Mesenchymal stem cell (in vitro differentiated cells and primary cell): ENCODE data around the gene NHERF1.

ENCODE experiments used
- DNase-seq: peaks from one replicate; pipeline ENCODE4 v3.0.0-alpha.2; 2013
- H2AFZ ChIP-seq: one replicate; pipeline ENCODE4 v1.6.1; 2013; ENCODE audit warnings: low read depth, mild to moderate bottlenecking, control low read depth, inconsistent platforms, low read length, moderate library complexity
- H2AK5ac ChIP-seq: 2 replicates; pipeline ENCODE4 v1.6.1; 2013; ENCODE audit warnings: low read length, moderate library complexity, mild to moderate bottlenecking, inconsistent platforms; ENCODE audit not compliant: severe bottlenecking
- H2BK120ac ChIP-seq: one replicate; pipeline ENCODE4 v1.6.1; 2013; ENCODE audit warnings: low read depth, mild to moderate bottlenecking, inconsistent platforms, low read length, moderate library complexity
- H2BK12ac ChIP-seq, 2 experiments: one replicate each; pipeline ENCODE4 v1.6.1; 2013; ENCODE audit warnings: inconsistent platforms in 2 of 2, low read length in 2 of 2, mild to moderate bottlenecking in 2 of 2, moderate library complexity in 2 of 2, control low read depth in 1 of 2
- H2BK15ac ChIP-seq: one replicate; pipeline ENCODE4 v1.6.1; 2013; ENCODE audit warnings: mild to moderate bottlenecking, low read depth, inconsistent platforms; ENCODE audit not compliant: poor library complexity, severe bottlenecking
- H2BK5ac ChIP-seq: 2 replicates; pipeline ENCODE4 v1.6.1; 2013; ENCODE audit warnings: low read depth, mild to moderate bottlenecking, low read length, control low read depth, inconsistent platforms; ENCODE audit not compliant: poor library complexity, severe bottlenecking
- H3K14ac ChIP-seq, 2 experiments: one replicate each; pipeline ENCODE4 v1.6.1; 2013; ENCODE audit warnings: inconsistent platforms in 2 of 2, low read length in 2 of 2, control low read depth in 1 of 2, mild to moderate bottlenecking in 1 of 2, moderate library complexity in 1 of 2
- H3K18ac ChIP-seq, 2 experiments: one replicate each; pipeline ENCODE4 v1.6.1; 2013; ENCODE audit warnings: inconsistent platforms in 2 of 2, low read length in 2 of 2, control low read depth in 1 of 2, low read depth in 1 of 2, mild to moderate bottlenecking in 1 of 2
- H3K23ac ChIP-seq, 2 experiments: one replicate each; pipeline ENCODE4 v1.6.1; 2013; ENCODE audit warnings: inconsistent platforms in 2 of 2, low read length in 2 of 2, mild to moderate bottlenecking in 2 of 2, moderate library complexity in 2 of 2, control low read depth in 1 of 2
- H3K27ac ChIP-seq: 2 replicates; pipeline ENCODE4 v1.5.1; 2013; ENCODE audit warnings: mild to moderate bottlenecking, moderate library complexity, low read length, control low read depth, inconsistent platforms; ENCODE audit not compliant: poor library complexity, severe bottlenecking
- H3K27me3 ChIP-seq, 2 experiments: 2 replicates each; pipeline versions ENCODE4 v1.6.1 to v1.7.0; 2013; ENCODE audit warnings: low read length in 2 of 2, mild to moderate bottlenecking in 2 of 2, moderate library complexity in 2 of 2, control low read depth in 1 of 2, inconsistent platforms in 1 of 2; ENCODE audit not compliant: control insufficient read depth in 1 of 2, insufficient read depth in 1 of 2
- H3K36me3 ChIP-seq, 2 experiments: 2 replicates each; pipeline versions ENCODE4 v1.6.1 to v1.7.0; 2013; ENCODE audit warnings: low read length in 2 of 2, control low read depth in 1 of 2, inconsistent platforms in 1 of 2, low read depth in 1 of 2, mild to moderate bottlenecking in 1 of 2; ENCODE audit not compliant: insufficient read depth in 2 of 2, control insufficient read depth in 1 of 2
- H3K4ac ChIP-seq, 2 experiments: one replicate each; pipeline ENCODE4 v1.6.1; 2013; ENCODE audit warnings: inconsistent platforms in 2 of 2, low read length in 2 of 2, mild to moderate bottlenecking in 2 of 2, moderate library complexity in 2 of 2, control low read depth in 1 of 2, low read depth in 1 of 2
- H3K4me1 ChIP-seq: 2 replicates; pipeline ENCODE4 v1.6.1; 2013; ENCODE audit warnings: low read depth, low read length, control low read depth; ENCODE audit not compliant: control insufficient read depth, insufficient read depth
- H3K4me2 ChIP-seq: 2 replicates; pipeline ENCODE4 v1.6.1; 2013; ENCODE audit warnings: low read length, mild to moderate bottlenecking, inconsistent platforms; ENCODE audit not compliant: poor library complexity, severe bottlenecking
- H3K4me3 ChIP-seq, 2 experiments: 2 replicates each; pipeline versions ENCODE4 v1.5.1 to v1.7.0; 2013; ENCODE audit warnings: low read length in 2 of 2, mild to moderate bottlenecking in 2 of 2, control low read depth in 1 of 2, low read depth in 1 of 2; ENCODE audit not compliant: insufficient read depth in 1 of 2
- H3K79me1 ChIP-seq: replicated peaks from 2 replicates; pipeline ENCODE4 v1.6.1; 2013; ENCODE audit warnings: mild to moderate bottlenecking, control low read depth, low read length, inconsistent platforms; ENCODE audit not compliant: poor library complexity, severe bottlenecking
- H3K9ac ChIP-seq: 2 replicates; pipeline ENCODE4 v1.7.0; 2013; ENCODE audit warnings: mild to moderate bottlenecking, low read length, moderate library complexity
- H3K9me3 ChIP-seq: 2 replicates; pipeline ENCODE4 v1.7.0; 2013; ENCODE audit warnings: mild to moderate bottlenecking, low read length; ENCODE audit not compliant: control insufficient read depth
- H4K8ac ChIP-seq: one replicate; pipeline ENCODE4 v1.6.1; 2013; ENCODE audit warnings: inconsistent platforms, mild to moderate bottlenecking, low read length, moderate library complexity
- H4K91ac ChIP-seq: one replicate; pipeline ENCODE4 v1.6.1; 2013; ENCODE audit warnings: mild to moderate bottlenecking, low read length, inconsistent platforms
- WGBS: methylation state at CpG from one replicate; pipeline ENCODE4 v1.1.7; 2013; ENCODE audit warnings: mixed read lengths; 5-methylcytosine and 5-hydroxymethylcytosine counted together

The NHERF1 gene

DNA sequence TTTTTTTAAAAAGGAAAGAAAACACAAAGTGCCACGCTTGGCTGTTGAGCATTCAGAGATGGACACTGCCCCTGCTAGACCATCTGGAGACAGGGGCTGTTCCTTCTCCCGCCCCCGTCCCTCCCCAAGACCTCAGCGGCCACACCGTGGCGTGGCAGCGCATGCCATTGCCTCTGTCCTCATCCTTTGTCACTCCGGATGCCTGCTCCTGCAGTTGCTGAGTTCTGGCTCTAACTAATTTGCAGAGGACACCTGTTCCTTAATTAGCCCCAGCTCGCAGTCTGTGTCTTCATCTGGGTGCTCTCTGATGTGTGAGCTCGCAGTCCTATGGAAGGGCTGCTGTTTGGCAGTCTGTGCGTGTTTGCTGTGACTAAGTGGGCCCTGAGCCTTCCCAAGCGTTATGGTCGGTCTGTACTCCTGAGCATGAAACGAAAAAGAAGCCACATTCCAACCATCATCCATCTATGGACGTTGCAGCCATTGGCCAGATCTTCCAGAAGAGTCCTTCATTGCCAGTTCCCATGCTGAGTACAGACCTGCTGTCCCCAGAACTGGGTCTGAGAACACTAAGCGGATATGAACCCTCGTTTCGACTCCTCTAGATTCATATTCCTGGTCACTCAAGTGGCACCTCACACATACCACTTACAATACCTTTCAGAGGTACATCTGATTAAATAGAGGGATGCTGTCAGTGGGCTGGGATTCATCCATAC lies 68.6 kb downstream of the NHERF1 start:
- H3K27me3 ChIP-seq = no peaks in the 10 kb centered on the region
- 97% methylated on average over 14 of the region's 18 CpGs for WGBS
- DNase-seq = no peak
- no peak overlapping the region for H4K91ac ChIP-seq
- no peak overlapping the region for H3K9ac ChIP-seq
- H3K4me3 ChIP-seq = no peak overlapping the region
- no peak overlapping the region for H3K4ac ChIP-seq
- H2BK120ac ChIP-seq = no peak overlapping the region
- H3K4me1 ChIP-seq = peaks cover 9% of the 10 kb centered on the region
- H2AFZ ChIP-seq = no peak overlapping the region
- H2AK5ac ChIP-seq = no peak overlapping the region
- no peak overlapping the region for H3K4me2 ChIP-seq
- no peak overlapping the region for H3K23ac ChIP-seq
- H3K9me3 ChIP-seq = no peaks in the 10 kb centered on the region
- H3K14ac ChIP-seq = no peak overlapping the region
- no peak overlapping the region for H2BK5ac ChIP-seq
- H3K79me1 ChIP-seq = no peaks in the 10 kb centered on the region
- H2BK15ac ChIP-seq = no peak overlapping the region
- H2BK12ac ChIP-seq = no peak overlapping the region
- H3K18ac ChIP-seq = no peak overlapping the region
- no peak overlapping the region for H4K8ac ChIP-seq
- H3K27ac ChIP-seq = no peak overlapping the region
- peaks cover 26 to 53% of the 10 kb centered on the region in 2 experiments for H3K36me3 ChIP-seq

GRCh38 chr17:74818291-74818938 lies 70.0 kb downstream of the NHERF1 start:
- no peak overlapping the region for H2BK5ac ChIP-seq
- no peaks in the 10 kb centered on the region for H3K79me1 ChIP-seq
- no peak overlapping the region for H3K4ac ChIP-seq
- H2BK12ac ChIP-seq = no peak overlapping the region
- DNase-seq = no peak
- H3K9me3 ChIP-seq = no peaks in the 10 kb centered on the region
- H3K14ac ChIP-seq = no peak overlapping the region
- H2BK15ac ChIP-seq = no peak overlapping the region
- no peak overlapping the region for H2AFZ ChIP-seq
- H3K27me3 ChIP-seq = no peaks in the 10 kb centered on the region
- WGBS = 91% methylated on average over 16 of the region's 16 CpGs
- H4K8ac ChIP-seq = no peak overlapping the region
- H3K4me3 ChIP-seq = no peak overlapping the region
- H3K36me3 ChIP-seq = peaks cover 26 to 57% of the 10 kb centered on the region in 2 experiments
- H3K9ac ChIP-seq = no peak overlapping the region
- no peak overlapping the region for H2BK120ac ChIP-seq
- H3K18ac ChIP-seq = no peak overlapping the region
- no peak overlapping the region for H3K23ac ChIP-seq
- H4K91ac ChIP-seq = no peak overlapping the region
- no peak overlapping the region for H3K27ac ChIP-seq
- H3K4me2 ChIP-seq = no peak overlapping the region
- peaks cover 4% of the 10 kb centered on the region for H3K4me1 ChIP-seq
- H2AK5ac ChIP-seq = no peak overlapping the region
